Stimulated activated CD4-positive, alpha-beta T cell treated with anti-CD3 and anti-CD28 coated beads, Interleukin-4, amount 100 ng/mL, for 24 hours (primary cell): Measurements from ENCODE around the gene CSRNP2.

ENCODE experiments used
- DNase-seq: peaks from one replicate; pipeline ENCODE4 v3.0.0-alpha.2; 2020

Gene CSRNP2

GRCh38 chr12:51076236-51076930, 7.0 kb downstream of the CSRNP2 start:
- DNase-seq = peak; percentile 23

- no peak for DNase-seq
These were observed 8.0 kb downstream of the CSRNP2 start for GRCh38 chr12:51075390-51075789.

- DNase-seq = no peak
These were observed 11.7 kb downstream of the CSRNP2 start for GRCh38 chr12:51071663-51072062.

GRCh38 chr12:51070004-51070403, 13.4 kb downstream of the CSRNP2 start:
- DNase-seq = no peak

- no peak for DNase-seq
These were observed 15.6 kb downstream of the CSRNP2 start for GRCh38 chr12:51067771-51068170.

GRCh38 chr12:51067229-51067628, 16.2 kb downstream of the CSRNP2 start:
- no peak for DNase-seq

GRCh38 chr12:51065530-51065929, 17.9 kb downstream of the CSRNP2 start:
- DNase-seq = no peak

- DNase-seq = no peak
These were observed 20.6 kb downstream of the CSRNP2 start for GRCh38 chr12:51062631-51063397.

- no peak for DNase-seq
These were observed 24.3 kb downstream of the CSRNP2 start for GRCh38 chr12:51059086-51059485.

- no peak for DNase-seq
These were observed 27.2 kb downstream of the CSRNP2 start for GRCh38 chr12:51056242-51056641.

GRCh38 chr12:51055060-51055459, 28.3 kb downstream of the CSRNP2 start:
- no peak for DNase-seq

- no peak for DNase-seq
These were observed 31.6 kb downstream of the CSRNP2 start for GRCh38 chr12:51051787-51052186.

- no peak for DNase-seq
These were observed 33.9 kb downstream of the CSRNP2 start for GRCh38 chr12:51049525-51049924.

GRCh38 chr12:51048661-51049251, 34.6 kb downstream of the CSRNP2 start:
- DNase-seq = peak; percentile 12

- DNase-seq = peak; percentile 92
These were observed 35.5 kb downstream of the CSRNP2 start, which contains the start of gene LETMD1 for GRCh38 chr12:51047655-51048540. Gene LETMD1, plus strand, starts transcription at chr12:51048327. Its CDS starts 30 bp downstream, at chr12:51048357.

- DNase-seq = no peak
These were observed 47.1 kb downstream of the CSRNP2 start for GRCh38 chr12:51036279-51036678.

GRCh38 chr12:51033457-51034089, 49.8 kb downstream of the CSRNP2 start:
- no peak for DNase-seq

GRCh38 chr12:51033048-51033447, 50.3 kb downstream of the CSRNP2 start:
- no peak for DNase-seq

GRCh38 chr12:51028813-51029150, 54.6 kb downstream of the CSRNP2 start:
- no peak for DNase-seq

GRCh38 chr12:51028126-51028812, 55.1 kb downstream of the CSRNP2 start:
- DNase-seq = peak; percentile 16

GRCh38 chr12:51027342-51027835, 56.0 kb downstream of the CSRNP2 start:
- no peak for DNase-seq
